ENCODE data around the gene PEX14.

Gene PEX14

DNA sequence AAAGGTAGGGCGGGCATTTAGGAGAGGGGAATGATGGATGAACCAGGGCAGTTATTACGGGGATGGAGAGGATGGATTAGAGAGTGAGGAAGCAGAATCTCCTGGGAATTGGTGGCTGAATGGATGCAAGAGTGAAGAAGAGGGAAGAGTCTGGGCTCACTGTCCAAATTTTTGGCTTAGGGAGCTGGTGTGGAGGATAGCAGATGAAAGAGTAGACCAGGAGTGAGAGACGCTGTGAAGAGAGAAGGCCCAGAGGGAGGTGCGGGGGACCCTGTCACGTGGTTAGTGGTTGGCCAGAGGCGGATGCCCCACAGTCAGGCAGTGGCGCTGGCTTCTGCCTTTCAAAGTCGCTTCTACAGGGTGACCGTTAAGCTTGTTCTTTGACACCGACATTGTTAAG is 78.4 kb downstream of the PEX14 start:
- no peak for DNase-seq

- no peak for DNase-seq
These were observed 81.1 kb downstream of the PEX14 start for GRCh38 chr1:10555635-10556429.

DNA sequence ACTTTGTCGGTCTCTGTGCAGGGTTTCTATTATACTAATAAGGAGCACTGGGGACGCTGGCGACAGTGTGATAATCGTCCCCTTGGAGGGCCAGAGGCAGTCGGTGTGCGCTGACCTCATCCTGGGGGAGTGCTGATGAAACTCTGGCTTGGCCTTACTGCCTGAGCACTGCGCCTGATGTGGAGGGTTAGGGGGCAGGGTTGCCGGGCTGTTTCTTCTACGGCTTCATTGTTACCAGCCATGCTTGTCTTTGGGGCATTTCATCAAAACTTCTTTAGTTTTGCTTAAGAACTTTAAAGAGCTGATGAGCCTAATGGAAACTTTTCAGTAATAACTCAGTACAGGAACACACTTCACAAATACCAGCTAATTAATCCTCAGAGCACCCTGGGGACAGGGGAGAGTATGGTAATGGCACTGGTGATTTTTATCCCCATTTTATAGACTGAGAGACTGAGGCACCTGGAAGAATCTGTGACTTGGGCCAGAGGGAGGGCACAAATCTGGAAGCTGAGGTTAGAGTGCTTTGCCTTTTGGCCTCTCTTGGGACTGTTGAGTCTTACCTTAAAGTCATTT is 81.8 kb downstream of the PEX14 start:
- no peak for DNase-seq

GRCh38 chr1:10557714-10558113 is 83.0 kb downstream of the PEX14 start:
- DNase-seq, result no peak

- DNase-seq, result no peak
These were observed 84.6 kb downstream of the PEX14 start for GRCh38 chr1:10559386-10559785.

DNA sequence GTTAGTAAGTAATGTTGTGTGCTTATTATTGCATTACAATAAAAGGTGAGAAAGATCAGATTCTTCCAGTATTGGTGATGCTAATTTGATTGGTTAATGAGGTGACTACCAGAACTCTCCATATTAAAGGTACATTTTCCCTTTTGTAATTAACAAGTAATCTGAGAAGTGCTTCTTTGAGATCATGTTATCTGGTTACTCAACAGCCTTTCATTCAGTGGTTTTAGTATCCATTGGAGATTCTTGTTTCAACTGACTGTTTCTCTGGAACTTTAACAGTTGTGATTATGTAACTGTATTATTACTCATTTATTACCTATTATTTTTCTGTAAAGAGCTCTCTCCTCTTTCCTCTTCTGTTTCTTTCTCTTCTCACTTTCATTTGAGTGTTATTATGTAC is 86.7 kb downstream of the PEX14 start:
- DNase-seq, result no peak

- DNase-seq, result peak in 1 of 2 donors; percentile 2
These were observed 87.2 kb downstream of the PEX14 start for GRCh38 chr1:10561955-10562354.

DNA sequence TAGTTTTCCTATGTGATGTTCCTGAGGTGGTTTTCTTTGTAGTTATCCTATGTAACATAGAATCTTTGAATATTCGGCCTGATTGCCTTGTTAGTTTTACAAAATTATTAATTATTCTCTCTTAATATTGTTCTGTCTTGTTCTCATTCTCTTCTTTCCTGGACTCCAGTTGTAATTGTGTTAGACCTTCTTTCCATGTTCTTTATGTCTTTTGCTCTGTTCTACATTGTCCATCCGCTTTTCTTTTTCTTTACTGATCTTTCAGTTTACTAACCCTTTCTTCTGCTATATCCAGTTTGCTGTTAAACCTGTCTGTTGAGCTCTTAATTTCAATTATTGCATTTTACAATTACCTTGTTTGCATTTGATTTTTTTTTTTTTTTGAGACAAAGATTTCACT is 89.3 kb downstream of the PEX14 start:
- no peak for DNase-seq

DNA sequence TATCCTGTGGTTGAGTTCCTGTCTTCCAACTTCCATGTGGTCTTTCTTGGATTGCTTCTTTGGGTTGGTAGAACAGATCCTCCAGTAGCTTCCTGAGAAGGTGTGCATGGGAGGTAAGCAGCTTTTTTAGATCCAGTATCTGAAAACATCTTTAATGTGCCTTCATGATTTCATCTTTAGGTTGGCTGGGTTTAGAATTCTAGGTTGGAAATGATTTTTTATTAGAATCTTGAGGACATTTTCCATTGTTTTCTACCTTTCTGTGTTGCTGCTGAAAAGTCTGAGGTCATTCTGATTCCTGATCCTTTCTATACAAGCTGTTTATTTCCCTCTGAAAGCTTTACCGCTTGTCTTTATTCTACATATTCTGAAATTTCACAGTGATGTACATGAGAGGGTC is 94.8 kb downstream of the PEX14 start:
- no peak for DNase-seq

- no peak for DNase-seq
These were observed 100.9 kb downstream of the PEX14 start for GRCh38 chr1:10575616-10576015.

DNA sequence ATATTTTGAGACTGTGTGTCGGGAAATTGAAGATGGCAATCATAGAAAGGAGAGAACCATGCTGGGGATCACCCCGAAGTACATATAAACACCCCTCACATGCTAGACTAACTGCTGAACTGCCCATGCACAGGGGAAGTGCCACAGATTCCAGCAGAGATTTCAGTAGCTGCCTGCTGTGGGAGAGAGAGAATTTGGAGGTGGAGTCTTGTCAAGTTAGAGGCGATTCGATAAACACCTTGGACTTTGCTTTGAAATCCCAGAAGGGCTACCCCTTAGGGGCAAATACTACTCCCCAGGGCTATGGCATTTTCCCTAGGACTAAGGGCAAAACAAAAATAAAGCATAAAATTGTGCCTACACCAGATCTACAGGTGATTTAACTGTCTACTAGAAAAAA is 103.3 kb downstream of the PEX14 start:
- no peak for DNase-seq

- DNase-seq, result no peak
These were observed 108.9 kb downstream of the PEX14 start for GRCh38 chr1:10583641-10584040.

DNA sequence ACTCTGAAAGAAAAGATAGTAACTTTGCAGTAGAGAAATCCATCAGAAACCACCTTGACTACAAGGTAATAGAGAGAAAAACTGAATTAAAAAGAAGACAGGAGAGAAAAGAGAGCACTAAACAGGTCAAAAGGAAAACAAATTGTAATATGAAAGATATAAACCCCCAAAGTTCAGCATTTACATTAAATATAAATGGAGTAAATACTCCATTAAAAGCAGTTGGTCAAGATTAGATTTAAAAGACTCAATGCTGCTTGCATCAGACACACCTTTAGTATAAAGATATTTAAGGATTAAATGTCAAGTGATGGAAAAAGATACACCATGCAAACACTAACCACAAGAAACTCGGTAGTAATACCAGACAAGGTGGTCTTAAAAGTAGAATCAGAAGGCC is 110.5 kb downstream of the PEX14 start:
- DNase-seq, result no peak

DNA sequence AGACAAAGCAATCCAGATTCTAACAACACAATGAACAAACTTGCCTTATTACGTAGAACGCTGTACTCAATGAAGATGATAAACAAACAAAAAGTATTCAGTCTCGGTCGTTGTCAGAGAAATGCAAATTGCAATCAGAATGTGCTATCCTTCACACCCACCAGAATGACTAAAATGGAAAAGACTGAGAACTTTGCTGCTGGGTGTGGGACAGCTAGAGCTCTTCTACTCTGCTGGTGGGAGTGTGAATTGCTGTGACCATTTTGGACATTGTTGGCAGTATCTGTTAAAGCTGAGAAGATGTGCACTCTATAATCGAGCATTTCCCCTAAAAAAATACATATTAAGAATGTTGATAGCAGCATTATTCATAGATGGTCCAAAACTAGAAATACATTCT is 111.4 kb downstream of the PEX14 start:
- DNase-seq, result no peak

GRCh38 chr1:10588640-10589039 is 113.9 kb downstream of the PEX14 start:
- DNase-seq, result no peak

GRCh38 chr1:10589074-10589473 is 114.3 kb downstream of the PEX14 start:
- DNase-seq, result no peak

DNA sequence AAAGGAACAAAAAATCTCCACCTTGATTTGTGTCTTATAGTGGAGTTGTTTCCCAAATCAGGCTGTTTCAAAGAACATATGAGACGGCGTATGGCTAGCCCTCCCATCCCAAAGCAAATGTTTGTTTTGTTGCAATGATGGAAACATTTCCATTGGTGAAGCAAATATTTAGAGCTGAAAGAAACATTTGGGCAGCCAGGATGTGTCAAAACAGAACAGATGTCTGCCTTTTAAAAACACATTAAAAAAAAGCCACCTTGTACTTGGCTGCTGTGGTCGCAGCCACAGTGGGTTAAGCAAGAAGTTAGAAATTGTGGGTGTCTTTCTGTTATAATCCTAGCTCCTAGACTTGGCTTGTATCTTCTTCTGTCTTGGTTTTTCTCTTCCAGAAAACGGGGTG is 116.3 kb downstream of the PEX14 start:
- no peak for DNase-seq

GRCh38 chr1:10592373-10592772 is 117.6 kb downstream of the PEX14 start:
- DNase-seq, result no peak

DNA sequence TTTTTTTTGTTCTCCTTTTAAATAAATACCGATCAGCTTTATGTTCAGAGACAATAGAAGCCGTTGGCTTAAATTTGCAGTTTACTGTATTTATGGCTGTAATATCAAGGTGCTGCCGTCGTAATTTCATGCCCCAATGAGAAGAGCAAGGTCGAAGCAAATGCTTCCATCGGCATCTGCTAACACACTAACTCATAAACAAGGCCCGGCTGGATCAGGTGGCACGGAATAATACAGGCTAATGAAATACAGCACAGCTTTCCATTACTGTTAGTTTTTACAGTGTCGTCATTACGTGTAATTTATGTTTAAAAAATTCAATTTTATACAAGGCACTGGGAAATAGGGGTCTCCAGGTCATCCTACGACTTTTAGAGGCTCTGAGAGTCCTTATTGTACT is 119.0 kb downstream of the PEX14 start:
- no peak for DNase-seq

DNA sequence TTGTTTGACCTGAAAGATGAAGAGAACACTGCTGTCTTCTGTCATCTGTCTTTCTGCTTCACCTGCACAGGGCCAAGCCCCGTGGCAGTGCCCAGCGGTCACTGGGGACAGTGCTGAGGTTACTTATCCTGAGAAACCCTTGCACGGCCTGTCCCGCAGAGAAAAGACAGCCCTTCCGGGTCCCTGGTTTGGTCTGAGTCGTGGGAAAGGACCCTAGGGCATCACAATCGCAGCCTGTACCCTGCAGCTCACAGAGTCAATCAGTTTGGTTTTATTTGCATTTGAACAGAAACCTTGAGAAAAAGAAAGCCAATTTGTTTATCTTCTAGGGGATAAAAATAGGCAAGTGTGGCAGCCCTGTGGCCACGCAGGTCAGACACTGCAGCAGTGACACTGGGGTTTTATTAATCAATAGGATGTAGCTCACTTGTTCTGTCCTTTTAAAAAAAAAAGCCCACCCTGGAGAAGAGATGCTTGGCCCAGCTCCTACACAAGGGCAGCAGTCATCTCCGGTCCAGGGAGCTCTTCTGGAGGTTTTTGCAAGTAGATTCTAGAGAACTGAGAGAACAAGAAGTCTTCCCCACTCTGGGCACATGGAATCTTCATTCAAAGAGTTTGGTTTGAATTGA is 120.0 kb downstream of the PEX14 start:
- DNase-seq, result no peak

DNA sequence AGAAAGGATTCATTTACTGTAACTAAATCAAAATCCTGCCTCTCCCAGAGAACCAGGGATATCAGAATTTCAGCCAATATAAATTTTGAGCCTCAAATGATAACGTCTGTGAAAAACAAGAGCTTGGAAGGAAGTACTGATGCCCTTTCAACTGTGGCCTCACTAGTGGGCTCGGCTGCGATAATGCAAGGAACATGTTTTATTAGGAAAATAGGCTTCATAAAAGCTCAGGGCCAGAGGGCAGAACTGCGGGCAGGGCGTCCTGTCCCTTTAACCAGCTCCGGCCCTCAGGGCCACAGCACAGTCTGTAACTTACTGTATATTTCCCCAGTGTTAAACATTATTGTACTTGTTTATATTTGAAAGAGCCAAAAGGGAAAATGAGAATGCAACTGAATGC is 122.0 kb downstream of the PEX14 start:
- no peak for DNase-seq

GRCh38 chr1:10597492-10598388 is 123.0 kb downstream of the PEX14 start:
- DNase-seq, result no peak

- no peak for DNase-seq
These were observed 123.6 kb downstream of the PEX14 start for GRCh38 chr1:10598389-10598702.
